GM19438 (cell line): ENCODE data around the gene APOC4.
"Not testable (repeated sequence)": the region's sequence is repeated elsewhere in the genome, so short reads cannot be mapped to it uniquely, and the experiment has no call there.

ENCODE experiments used
- ATAC-seq: cut with Tn5 transposase; IDR thresholded peaks from one replicate; pipeline ENCODE4 v1.9.1; 2021; ENCODE audit warnings: low read depth; ENCODE audit not compliant: unreplicated experiment

The APOC4 gene

DNA sequence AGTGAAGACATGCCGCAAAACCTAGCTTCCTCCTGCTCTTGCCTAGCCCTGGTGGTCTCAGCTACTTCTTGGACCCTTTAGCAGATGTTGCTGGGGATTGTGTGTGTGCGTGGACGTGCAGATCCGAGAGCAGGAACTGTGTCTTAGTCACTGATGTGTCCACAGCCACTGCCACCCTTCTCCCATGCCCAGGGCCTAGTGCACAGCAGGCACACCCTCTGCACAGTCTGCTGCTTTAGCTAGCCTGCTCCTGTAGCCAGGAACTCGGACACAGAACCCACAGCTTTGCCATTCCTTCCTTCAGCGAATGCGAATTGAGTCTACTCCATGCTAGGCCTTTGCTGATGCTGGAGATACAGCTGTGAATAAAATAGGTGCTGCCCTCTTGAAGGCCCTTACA lies 15.5 kb downstream of the APOC4 start:
- no peak for ATAC-seq

DNA sequence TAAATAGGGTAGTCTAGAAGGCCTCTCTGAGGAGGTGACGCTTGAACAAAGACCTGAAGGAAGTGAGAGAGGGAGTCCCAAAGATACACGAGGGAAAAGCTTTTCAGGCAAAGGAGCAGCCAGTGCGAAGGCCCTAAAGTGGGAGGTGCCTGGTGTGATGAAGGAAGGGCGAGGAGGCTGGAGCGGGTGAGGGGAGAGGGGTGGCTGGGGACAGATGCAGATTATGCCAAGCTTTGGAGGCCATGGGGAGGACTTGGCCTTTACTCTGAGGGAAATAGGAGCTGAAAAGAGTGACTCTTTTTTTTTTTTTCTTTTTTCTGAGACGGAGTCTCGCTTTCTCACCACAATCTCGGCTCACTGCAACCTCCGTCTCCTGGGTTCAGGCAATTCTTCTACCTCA lies 16.1 kb downstream of the APOC4 start:
- no peak for ATAC-seq

DNA sequence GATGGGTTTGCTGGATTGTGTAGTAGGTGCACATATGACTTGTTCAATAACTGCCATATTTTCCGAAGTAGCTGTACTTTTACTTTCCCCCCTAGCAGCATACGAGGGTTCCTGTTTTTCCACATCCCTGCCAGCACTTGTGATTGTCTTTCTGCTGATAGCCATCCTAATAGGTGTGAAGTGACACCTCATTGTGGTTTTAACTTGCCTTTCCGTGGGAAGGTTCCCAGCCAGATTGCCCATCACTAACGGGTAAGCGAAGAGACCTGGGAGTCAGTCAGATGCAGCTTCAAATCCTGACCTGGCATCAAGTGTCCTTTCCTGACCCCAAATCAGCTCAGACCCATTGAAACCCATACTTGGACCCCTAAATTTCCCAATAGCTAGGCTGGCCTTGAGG lies 17.7 kb downstream of the APOC4 start:
- ATAC-seq, result no peak

DNA sequence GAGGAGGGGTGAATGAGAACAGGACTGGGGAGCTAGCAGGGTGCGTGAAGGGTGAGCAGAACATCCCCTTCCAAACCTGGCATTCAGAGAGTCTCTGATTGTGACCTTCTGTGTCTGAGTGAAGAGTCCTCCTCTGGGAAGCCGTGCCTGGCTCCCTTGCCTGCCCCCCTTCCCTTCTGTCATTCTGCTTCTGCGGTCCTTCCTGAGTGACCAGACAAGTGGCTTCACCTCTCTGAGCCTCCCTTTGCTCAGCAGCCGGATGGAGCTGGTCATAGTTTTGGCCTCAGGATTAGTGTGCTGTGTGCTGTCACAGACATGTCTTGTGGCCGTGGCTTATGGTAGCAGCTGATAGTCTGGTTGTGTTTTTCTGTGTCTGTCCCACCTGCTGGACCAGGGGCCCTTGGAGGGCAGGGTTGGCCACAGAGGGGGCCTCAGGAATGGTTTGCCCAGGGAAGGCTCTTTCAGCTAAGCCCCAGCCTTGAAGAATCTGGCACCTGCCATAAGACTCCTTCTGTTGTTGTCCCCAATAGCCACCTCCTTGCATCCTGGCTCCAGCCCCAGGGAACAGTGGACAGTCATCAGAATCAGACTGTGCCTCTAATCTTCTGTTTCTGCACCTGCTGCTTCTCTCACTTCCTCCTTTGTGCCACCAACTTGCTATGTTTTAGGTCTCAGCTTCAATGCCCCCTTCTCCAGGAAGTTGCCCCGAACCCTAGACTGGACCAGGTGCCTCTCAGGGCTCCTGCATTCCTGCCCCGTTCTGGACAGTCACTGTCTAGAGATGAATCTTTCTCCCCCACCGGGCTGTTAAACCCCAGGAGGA lies 19.1 kb downstream of the APOC4 start:
- ATAC-seq, result no peak

DNA sequence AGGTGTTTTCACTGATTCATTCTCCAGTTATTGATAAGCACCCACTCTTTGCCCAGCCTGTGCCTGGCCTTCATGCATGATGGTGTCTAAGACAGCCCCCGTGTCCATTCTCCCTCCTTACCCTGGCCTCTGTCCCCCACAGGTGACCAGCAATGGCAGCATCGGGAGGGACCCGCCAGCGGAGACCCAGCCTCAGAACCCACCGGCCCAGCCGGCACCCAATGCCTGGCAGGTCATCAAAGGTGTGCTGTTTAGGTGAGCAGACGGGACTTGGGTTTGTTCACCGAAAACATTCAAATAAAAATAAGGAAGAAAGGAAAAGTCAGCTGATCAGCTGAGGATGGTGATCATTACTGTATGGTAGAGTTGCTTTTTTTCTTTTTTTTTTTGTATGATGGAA lies 19.8 kb downstream of the APOC4 start:
- ATAC-seq, result no peak

DNA sequence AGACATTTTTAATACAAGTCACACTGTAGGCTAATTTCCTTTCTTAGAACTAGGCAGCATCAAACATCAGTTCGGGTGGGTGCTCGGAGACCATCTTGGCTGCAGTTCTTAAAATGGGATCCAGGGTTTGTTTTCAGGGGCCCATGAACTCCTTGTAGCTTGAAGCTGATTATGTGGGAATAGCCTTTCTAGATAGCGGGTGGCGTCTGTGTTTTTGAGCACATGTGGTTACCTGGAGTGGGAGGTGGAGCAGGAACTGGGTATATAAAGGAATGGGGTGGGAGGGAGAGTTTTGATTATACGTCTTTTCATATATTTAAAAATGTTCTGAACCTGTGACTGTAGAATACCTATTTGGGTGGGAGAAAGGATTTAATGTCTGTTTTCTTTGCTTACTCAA lies 26.1 kb downstream of the APOC4 start:
- no peak for ATAC-seq

DNA sequence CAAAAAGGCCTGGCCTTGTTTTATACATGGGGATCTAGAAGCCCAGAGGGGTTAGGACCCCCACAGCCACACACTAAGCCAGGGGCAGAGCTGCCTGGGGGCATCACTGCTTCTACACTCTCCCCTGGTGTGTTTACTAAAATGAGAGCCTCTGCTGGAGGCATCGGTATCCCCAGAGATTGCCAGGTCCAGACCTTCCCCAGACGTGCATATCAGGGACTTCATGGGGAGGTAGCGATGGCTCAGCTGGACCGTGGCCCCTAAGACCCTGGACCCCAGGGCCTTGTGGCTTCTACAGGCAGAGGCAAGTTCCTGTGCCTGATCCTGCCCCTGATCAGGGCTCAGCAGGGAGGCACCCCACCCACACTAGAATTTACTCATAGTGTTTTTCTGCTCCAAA lies 26.6 kb downstream of the APOC4 start:
- no peak for ATAC-seq

DNA sequence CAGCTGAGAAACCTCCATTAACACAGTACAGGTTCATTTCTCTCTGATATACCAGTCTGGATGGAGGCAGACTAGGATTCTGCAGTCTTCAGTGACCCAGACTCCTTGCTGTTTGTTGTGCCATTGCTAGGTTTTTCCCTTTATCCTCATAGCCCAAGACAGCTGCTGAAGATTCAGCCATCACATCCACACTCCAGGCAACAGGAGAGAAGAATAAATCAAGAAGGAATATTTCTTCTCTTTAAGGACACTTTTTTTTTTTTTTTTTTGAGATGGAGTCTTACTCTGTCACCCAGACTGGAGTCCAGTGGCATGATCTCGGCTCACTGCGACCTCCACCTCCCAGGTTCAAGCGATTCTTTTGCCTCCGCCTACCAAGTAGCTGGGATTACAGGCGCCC lies 27.4 kb downstream of the APOC4 start:
- ATAC-seq, result no peak

DNA sequence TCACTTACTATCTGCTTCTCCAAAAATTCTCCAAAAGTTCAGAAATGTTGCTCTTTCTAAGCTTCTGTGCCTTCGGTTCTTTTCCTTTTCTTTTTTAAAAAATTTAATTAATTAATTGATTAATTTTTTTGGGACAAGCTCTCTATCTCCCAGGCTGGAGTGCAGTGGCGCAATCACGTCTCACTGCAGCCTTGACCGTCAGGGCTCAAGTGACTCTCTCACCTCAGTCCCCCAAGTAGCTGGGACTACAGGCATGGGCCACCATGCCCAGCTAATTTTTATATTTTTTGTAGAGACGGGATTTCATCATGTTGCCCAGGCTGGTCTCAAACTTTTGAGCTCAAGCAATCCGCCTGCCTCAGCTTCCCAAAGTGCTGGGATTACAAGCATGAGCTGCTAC lies 29.4 kb downstream of the APOC4 start:
- ATAC-seq, result not testable (repeated sequence)

DNA sequence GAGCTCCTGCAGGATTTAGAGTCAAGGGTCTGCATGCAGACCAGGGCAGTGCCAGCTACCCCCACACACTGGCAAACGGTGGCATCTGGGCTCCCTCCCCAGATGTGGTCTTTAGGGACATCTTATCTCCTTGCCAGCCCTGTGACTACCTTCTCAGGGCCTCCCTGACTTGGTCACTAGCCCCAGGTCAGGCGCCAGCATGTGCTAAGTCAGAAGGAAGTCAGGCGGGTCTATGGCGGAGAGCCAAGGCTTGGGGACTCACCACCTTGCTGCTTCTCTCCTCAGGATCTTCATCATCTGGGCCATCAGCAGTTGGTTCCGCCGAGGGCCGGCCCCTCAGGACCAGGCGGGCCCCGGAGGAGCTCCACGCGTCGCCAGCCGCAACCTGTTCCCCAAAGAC lies 30.8 kb downstream of the APOC4 start:
- ATAC-seq, result no peak

DNA sequence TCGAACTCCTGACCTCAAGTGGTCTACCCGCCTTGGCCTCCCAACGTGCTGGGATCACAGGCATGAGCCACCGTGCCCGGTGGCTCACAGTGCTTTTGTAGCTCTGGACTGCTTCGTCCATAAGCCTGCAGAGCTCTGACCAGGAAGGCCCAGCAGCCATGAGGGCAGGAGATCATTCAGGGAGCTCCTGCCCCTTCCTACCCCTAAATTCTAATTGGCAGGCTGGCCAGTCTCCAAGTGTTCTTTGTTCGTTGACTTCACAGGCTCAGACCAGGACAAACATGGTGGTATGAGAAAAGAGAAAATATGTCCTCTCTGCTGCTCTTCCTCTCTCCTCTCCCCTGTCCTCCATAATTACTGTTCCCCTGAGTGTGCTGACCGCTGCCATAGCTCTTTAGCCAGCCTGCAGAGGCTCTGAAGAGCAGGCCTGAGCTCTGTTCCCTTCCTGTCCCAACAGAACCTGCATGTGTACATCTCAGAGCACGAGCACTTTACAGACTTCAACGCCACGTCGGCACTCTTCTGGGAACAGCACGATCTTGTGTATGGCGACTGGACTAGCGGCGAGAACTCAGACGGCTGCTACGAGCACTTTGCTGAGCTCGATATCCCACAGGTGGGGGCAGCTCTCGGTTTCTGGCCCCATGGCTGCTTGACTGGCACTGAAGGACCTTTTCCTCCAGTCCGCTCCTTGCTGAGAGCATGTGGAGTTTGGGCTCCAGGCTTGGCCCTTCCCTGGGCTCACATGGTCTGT lies 32.1 kb downstream of the APOC4 start:
- no peak for ATAC-seq

DNA sequence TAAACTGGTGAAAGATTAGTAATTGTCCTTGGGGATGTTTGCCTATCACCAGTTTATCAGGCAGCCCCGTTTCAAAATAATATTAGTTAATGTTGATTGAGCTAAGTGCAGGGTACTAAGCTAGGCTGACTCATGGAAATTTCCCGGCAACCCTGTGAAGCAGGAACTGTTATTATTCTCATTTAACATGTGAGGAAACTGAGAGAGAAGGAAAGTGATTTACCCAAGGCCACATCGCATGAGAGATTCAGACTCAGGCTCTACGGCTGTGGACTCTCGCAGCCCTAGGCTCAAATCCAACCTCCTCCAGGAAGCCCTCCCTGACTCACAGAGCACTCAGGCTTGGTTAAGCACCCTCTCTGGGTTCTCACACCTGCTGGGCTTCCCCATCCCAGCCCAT lies 32.8 kb downstream of the APOC4 start:
- no peak for ATAC-seq

DNA sequence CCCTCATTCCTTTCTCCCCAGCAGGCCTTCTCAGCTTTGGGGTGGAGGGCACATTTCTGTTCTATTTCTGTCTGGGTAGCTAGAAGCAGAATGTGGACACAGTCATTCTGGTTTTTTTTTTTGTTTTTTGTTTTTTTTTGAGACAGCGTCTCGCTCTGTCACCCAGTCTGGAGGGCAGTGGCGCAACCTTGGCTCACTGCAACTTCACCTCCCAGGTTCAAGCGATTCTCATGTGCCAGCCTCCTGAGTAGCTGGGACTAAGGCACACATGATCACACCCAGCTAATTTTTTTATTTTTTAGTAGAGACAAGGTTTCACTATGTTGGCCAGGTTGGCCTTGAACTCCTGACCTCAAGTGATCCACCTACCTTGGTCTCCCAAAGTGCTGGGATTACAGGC lies 33.4 kb downstream of the APOC4 start:
- no peak for ATAC-seq

DNA sequence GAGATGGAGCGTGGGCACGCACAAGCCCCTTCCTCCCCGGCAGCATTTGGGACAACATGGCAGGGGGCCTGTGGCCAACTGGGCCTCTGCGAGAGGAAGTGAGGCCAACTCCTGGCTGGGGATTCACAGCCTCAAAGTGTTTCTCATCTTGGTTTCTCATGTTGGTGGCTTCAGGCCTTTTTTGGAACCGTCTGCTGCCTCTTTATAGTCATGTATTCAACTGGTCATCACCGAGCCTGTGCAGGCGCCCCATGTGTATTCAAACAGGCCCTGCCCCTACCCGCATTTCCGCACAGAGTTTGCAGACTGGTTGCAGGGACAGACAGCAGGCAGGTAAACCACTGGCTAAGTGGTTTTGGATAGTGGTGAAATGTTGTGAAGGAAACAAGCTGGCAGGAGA lies 42.0 kb downstream of the APOC4 start:
- no peak for ATAC-seq

DNA sequence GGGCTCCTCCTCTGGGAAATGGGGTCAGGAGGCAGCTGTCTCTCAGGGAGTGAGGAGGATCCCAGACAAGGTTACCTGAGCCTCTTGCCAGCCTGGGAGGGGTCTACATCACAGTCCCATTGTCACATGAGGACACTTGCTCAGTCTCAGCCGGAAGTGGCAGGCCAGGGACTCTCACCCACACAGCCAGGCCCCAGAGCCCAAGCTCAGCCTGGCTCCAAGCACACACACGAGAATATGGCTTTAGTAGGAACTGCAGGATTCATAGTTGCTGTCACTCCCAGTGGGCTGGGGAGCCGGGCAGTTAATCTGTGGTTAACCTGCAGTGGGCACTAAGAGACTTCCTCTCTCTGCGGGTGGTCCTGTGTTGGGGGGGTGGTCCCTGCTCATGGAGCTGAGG lies 43.4 kb downstream of the APOC4 start:
- ATAC-seq, result no peak

DNA sequence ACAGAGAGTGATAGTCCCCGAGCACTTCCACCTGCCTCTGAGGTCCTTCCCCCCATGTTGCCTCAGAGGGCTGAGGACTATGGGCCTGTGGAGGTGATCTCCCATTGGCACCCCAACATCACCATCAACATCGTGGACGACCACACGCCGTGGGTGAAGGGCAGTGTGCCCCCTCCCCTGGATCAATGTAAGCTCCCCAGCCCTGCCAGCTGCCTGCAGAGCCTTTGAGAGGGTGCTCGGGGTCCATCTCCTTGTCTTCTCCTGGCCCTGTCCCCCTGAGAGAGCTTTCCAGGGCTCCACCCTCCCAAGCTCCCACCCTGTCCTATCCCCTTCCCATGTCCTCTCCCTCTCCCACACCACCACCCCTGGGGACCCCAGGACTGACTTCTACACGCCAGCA lies 44.4 kb downstream of the APOC4 start:
- no peak for ATAC-seq

DNA sequence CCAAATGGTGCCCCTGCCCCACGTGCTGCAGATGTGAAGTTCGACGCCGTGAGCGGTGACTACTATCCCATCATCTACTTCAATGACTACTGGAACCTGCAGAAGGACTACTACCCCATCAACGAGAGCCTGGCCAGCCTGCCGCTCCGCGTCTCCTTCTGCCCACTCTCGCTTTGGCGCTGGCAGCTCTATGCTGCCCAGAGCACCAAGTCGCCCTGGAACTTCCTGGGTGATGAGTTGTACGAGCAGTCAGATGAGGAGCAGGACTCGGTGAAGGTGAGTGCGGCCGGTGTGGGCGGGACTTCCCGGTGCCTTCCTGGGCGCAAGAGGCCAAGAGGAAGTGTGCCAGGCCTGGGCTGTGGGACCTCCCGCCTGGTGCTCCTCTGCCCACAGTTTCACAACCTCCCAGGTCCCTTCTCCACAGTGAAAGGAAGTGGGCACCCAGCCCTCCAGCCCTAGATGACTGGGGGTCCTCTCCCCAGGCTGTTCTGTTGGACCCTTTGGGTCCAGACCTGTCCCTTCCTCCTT lies 45.2 kb downstream of the APOC4 start:
- no peak for ATAC-seq

DNA sequence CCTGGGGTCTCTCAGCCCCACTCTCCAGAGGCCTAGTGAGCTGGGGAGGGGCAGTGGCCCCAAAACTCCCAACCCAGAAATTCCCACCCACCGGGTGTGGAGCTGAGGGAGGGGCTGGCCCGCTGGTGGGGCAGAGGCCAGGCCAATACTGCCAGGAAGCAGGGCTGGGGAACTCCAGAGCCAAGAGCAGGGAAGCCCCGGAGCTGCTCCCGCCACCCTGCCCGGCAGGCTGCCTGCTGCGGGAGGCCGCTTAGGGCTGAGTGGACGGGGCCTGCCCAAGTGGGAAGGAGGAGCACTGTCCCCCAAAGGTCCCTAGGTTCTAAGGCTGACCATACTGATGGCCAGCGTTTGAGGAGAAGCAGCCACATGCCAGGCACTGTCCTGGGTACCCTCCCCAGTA lies 46.2 kb downstream of the APOC4 start:
- ATAC-seq, result no peak

DNA sequence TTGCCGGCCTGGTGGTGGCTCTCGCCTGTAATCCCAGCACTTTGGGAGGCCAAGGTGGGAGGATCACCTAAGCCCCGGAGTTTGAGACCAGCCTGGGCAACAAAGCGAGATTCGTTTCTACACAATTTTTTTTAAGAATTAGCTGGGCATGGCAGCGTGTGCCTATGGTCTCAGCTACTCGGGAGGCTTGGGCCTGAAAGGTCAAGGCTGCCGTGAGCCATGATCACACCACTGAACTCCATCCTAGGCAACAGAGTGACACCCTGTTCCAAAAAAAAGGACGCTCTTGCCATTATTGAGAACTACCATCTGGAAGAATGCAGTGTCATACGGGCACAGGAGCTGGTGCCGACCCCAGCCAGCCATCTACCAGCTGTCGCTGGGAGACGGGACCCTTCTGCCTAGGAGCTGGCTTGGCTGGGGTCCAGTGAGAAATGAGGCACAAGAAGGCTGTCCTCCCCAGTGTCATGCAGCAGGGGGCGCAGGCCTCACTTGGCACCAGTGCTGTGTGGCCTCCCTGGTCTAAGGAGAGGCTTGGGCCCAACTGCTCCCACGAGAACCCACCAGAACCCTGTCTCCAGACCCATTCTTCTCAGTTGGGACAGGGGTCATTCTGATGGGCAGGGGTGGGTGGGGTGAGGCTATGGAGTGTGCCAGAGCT lies 47.0 kb downstream of the APOC4 start:
- no peak for ATAC-seq

DNA sequence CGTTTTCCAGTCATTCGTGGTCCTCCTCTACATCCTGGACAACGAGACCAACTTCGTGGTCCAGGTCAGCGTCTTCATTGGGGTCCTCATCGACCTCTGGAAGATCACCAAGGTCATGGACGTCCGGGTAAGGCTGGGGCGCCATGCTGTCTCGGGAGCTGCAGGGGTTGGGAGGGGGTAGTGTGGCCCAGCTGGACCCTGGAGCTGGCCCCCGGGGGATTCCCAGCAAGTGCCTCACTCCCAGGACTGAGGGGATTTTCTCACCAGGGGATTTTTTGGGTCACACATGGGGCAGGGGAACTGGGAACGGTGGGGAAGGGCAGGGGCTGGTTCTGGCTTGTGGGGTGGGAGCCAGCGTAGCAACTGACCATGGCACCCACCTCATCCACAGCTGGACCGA lies 48.4 kb downstream of the APOC4 start:
- ATAC-seq, result no peak

DNA sequence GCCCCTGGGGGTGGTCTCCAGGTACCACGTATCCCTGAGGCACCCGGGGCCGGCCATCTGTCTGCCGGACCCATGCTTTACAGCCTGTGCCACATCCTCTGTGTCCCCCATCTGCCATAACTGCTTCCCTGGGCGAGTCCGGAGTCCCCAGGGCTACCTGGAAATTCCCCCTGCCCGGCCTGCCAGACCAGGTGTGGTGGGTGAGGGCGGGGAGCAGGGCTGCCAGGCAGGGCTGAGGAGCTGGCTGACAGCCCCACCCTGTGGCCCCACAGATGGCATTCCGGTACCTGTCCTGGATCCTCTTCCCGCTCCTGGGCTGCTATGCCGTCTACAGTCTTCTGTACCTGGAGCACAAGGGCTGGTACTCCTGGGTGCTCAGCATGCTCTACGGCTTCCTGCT lies 48.9 kb downstream of the APOC4 start:
- no peak for ATAC-seq
